ENCODE data around the gene DACH1. TPM values are rescaled to one million over a fixed set of nuclear protein-coding genes. Genes with fewer than 3 reads are reported as not detected.
A peak's percentile ranks its signal among the peaks of the same experiment; 100 is the strongest.

Gene DACH1
- total and polyA plus RNA-seq, 12 donors, result 1.2 to 5.2 (median 2.6) TPM

GRCh38 chr13:71864094-71864985 lies 2.7 kb downstream of the DACH1 start:
- WGBS, 2 donors, result 4 to 5% methylated on average over 39 of the region's 39 CpGs

DNA sequence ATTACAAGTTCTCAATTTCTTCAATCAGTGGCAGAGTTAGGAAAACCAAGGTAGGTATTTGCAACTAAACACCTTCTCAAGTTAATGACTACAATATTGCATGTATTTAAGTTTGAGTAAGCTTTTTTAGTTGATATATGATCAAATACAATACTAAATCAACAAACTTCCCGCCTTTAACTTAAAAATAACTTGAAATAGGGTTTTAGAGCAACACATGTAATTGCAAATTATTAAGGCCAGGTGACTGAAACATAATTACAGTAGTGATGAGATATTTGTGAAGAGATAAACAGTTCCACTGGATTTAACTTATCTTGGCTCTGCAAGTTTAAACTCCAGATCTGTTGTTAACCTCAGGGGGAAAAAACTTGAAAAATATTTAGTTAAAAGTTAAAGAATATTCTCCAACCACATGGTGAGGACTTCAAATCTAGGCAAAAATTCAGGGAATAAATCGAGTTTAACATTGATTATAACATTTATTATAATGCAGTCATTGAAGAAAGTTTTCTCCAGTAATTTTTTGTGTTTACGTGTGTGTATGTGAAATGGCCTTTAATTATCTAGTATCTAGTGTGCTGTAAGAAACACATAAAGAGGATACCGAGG lies 3.6 kb downstream of the DACH1 start:
- Histone ChIP-seq H3K4me3 (peak overlapping the region in 9 of 10 donors; percentile 69 to 89 (median 80)), H3K9me3 (no peaks in the 10 kb centered on the region), H3K36me3 (no peaks in the 10 kb centered on the region), H3K27ac (peak overlapping the region in 3 of 10 donors; percentile 8 to 91 (median 91)), H3K27me3 (peaks cover 0 to 33% (median 15%) of the 10 kb centered on the region in 7 donors), H3K4me1 (peaks cover 2 to 45% (median 17%) of the 10 kb centered on the region in 9 donors)
- TF ChIP-seq, protein P1, sequence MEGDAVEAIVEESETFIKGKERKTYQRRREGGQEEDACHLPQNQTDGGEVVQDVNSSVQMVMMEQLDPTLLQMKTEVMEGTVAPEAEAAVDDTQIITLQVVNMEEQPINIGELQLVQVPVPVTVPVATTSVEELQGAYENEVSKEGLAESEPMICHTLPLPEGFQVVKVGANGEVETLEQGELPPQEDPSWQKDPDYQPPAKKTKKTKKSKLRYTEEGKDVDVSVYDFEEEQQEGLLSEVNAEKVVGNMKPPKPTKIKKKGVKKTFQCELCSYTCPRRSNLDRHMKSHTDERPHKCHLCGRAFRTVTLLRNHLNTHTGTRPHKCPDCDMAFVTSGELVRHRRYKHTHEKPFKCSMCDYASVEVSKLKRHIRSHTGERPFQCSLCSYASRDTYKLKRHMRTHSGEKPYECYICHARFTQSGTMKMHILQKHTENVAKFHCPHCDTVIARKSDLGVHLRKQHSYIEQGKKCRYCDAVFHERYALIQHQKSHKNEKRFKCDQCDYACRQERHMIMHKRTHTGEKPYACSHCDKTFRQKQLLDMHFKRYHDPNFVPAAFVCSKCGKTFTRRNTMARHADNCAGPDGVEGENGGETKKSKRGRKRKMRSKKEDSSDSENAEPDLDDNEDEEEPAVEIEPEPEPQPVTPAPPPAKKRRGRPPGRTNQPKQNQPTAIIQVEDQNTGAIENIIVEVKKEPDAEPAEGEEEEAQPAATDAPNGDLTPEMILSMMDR (IDR thresholded peaks at IDR 0.05), result no peak
- intact Hi-C loops (cut with DNase I), result loop anchor here in 3 of 10 donors (5.0 to 10.0 kb wide), 7 partner anchors 76 to 469 kb away; no protein-coding TSS in a partner anchor
- DNase-seq (no peak), ATAC-seq (no peak)
- WGBS, 2 donors, result 50 to 52% methylated on average over 4 of the region's 4 CpGs

More at GRCh38 chr13:71864094-71864985, 2.7 kb downstream of the DACH1 start:
- H3K4me3 ChIP-seq, result peak overlapping the region; percentile 53 to 89 (median 80)
- intact Hi-C loops (cut with DNase I), result loop anchor here in 3 of 10 donors (5.0 to 10.0 kb wide), 7 partner anchors 77 to 470 kb away; no protein-coding TSS in a partner anchor
- TF ChIP-seq, protein P1 (IDR thresholded peaks at IDR 0.05), result peak in 4 of 9 donors; percentile 5 to 38 (median 8)
- no peaks in the 10 kb centered on the region for H3K9me3 ChIP-seq
- peak overlapping the region in 9 of 10 donors; percentile 61 to 93 (median 87) for H3K27ac ChIP-seq
- peaks cover 0 to 41% (median 17%) of the 10 kb centered on the region in 7 donors for H3K27me3 ChIP-seq
- ATAC-seq (peak in 7 of 8 donors; percentile 50 to 83 (median 78)), DNase-seq (peak; percentile 63 to 65)
- H3K4me1 ChIP-seq, result peaks cover 2 to 36% (median 17%) of the 10 kb centered on the region in 9 donors
- no peaks in the 10 kb centered on the region for H3K36me3 ChIP-seq

GRCh38 chr13:71862459-71862943 lies 4.5 kb downstream of the DACH1 start:
- intact Hi-C loops (cut with DNase I), result loop anchor here in 3 of 10 donors (5.0 to 10.0 kb wide), 7 partner anchors 75 to 468 kb away; no protein-coding TSS in a partner anchor
- 40 to 55% methylated on average over 2 of the region's 2 CpGs for WGBS, 2 donors
- Histone ChIP-seq H3K4me3 (peak overlapping the region in 4 of 10 donors; percentile 13 to 89 (median 82)), H3K36me3 (no peaks in the 10 kb centered on the region), H3K27me3 (peaks cover 0 to 30% (median 15%) of the 10 kb centered on the region in 7 donors), H3K9me3 (no peaks in the 10 kb centered on the region), H3K4me1 (peaks cover under 1 to 45% (median 17%) of the 10 kb centered on the region in 9 donors), H3K27ac (no peak overlapping the region)
- DNase-seq, result no peak
- ATAC-seq, result no peak
- TF ChIP-seq, protein P1 (IDR thresholded peaks at IDR 0.05), result no peak

Data from heart right ventricle (tissue), 16 donors.